ENCODE results near the gene GRM7. TPM values are rescaled to one million over a fixed set of nuclear protein-coding genes. Genes with fewer than 3 reads are reported as not detected.

GRM7 gene
- total RNA-seq, 1 experiment from 2014 or later, result 0.28 TPM

DNA sequence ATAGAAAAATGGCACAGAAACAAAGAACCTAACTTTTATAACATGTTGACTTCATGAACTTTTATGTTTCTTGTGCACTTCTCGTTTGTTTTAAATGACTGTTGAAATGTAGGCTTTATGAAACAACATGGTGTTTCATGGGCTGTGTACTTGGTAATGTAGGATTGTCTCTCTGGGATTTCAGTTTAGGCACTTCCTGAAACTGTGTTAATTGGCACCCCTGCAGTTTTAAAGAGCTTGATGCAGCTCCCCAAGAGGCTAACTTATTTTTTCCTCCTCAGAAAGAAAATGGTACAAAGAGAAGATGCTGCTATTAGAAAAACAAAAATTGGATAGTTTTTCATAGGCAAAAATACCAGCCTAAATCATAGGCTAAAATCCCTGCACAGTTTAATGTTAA is 239.2 kb downstream of the GRM7 start:
- no peak overlapping the region for H2BK12ac ChIP-seq (ENCODE audit: insufficient read length, low read depth, low read length)
- no peak for DNase-seq
- H3K4ac ChIP-seq (ENCODE audit: low read depth, low read length), result no peak overlapping the region
- no peak overlapping the region for H2BK120ac ChIP-seq (ENCODE audit: low read depth, low read length, poor library complexity, severe bottlenecking)
- no peaks in the 10 kb centered on the region for H3K4me1 ChIP-seq (ENCODE audit: insufficient read depth, low read length)
- H2BK20ac ChIP-seq (ENCODE audit: low read depth, low read length, poor library complexity, severe bottlenecking), result no peak overlapping the region
- no peak overlapping the region for H3K27ac ChIP-seq (ENCODE audit: insufficient read length, low read depth, low read length)
- H2AK5ac ChIP-seq (ENCODE audit: insufficient read length, low read length), result no peak overlapping the region
- no peak overlapping the region for H4K91ac ChIP-seq (ENCODE audit: insufficient read length, low read depth, low read length)
- H3K18ac ChIP-seq (ENCODE audit: insufficient read length, low read depth, low read length), result no peak overlapping the region
- Mint-ChIP-seq H3K36me3 (ENCODE audit: insufficient read depth in 1 of 3, low read depth in 3 of 3) (peaks cover 0 to 11% (median 10%) of the 10 kb centered on the region in 3 experiments; a peak in 4 of 7 replicates), H3K27me3 (ENCODE audit: low read depth) (no peaks in the 10 kb centered on the region), H3K4me1 (no peaks in the 10 kb centered on the region), H3K4me3 (no peak overlapping the region), H3K9me3 (peaks cover 23 to 28% of the 10 kb centered on the region in 2 experiments), H3K27ac (no peak overlapping the region)
- H2AFZ ChIP-seq (ENCODE audit: low read length), result no peak overlapping the region
- no peaks in the 10 kb centered on the region for H3K79me1 ChIP-seq (ENCODE audit: insufficient read depth, low read depth, low read length, poor library complexity, severe bottlenecking)
- WGBS (ENCODE audit: extremely low coverage, insufficient read length, low lambda C conversion rate), result no CpG with 5 or more reads among the region's 1 CpG
- no peaks in the 10 kb centered on the region for H3K9me3 ChIP-seq (ENCODE audit: control insufficient read depth, low read depth, low read length)
- no peak overlapping the region for H3K9ac ChIP-seq (ENCODE audit: extremely low read depth, insufficient read length, low read length)
- H3K23me2 ChIP-seq (ENCODE audit: insufficient read length, low read depth, low read length, poor library complexity, severe bottlenecking), result no peaks in the 10 kb centered on the region
- H3T11ph ChIP-seq (ENCODE audit: low read length), result no peak overlapping the region
- H4K5ac ChIP-seq (ENCODE audit: insufficient read length, low read depth, low read length), result no peak overlapping the region
- no peak overlapping the region for H2BK5ac ChIP-seq (ENCODE audit: insufficient read length, low read length)
- H3K79me2 ChIP-seq (ENCODE audit: insufficient read depth, low read length), result no peaks in the 10 kb centered on the region
- TF ChIP-seq, protein P1, sequence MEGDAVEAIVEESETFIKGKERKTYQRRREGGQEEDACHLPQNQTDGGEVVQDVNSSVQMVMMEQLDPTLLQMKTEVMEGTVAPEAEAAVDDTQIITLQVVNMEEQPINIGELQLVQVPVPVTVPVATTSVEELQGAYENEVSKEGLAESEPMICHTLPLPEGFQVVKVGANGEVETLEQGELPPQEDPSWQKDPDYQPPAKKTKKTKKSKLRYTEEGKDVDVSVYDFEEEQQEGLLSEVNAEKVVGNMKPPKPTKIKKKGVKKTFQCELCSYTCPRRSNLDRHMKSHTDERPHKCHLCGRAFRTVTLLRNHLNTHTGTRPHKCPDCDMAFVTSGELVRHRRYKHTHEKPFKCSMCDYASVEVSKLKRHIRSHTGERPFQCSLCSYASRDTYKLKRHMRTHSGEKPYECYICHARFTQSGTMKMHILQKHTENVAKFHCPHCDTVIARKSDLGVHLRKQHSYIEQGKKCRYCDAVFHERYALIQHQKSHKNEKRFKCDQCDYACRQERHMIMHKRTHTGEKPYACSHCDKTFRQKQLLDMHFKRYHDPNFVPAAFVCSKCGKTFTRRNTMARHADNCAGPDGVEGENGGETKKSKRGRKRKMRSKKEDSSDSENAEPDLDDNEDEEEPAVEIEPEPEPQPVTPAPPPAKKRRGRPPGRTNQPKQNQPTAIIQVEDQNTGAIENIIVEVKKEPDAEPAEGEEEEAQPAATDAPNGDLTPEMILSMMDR (conservative IDR thresholded peaks at IDR 0.05), result no peak
- no peak overlapping the region for H3K56ac ChIP-seq (ENCODE audit: insufficient read length, low read depth, low read length)
- H3K27me3 ChIP-seq (ENCODE audit: insufficient read depth, low read length), result no peaks in the 10 kb centered on the region
- no peaks in the 10 kb centered on the region for H4K20me1 ChIP-seq (ENCODE audit: control insufficient read depth, insufficient read depth, insufficient read length)
- no peak overlapping the region for H2BK15ac ChIP-seq (ENCODE audit: low read depth, low read length)
- H3K4me2 ChIP-seq (ENCODE audit: insufficient read depth, insufficient read length, low read length), result no peak overlapping the region
- H3K14ac ChIP-seq (ENCODE audit: insufficient read depth, low read length), result no peak overlapping the region
- no peak overlapping the region for H3K23ac ChIP-seq (ENCODE audit: insufficient read length, low read depth, low read length)
- no peak overlapping the region for H4K8ac ChIP-seq (replicated peaks; ENCODE audit: insufficient read length, low read depth, low read length)
